Trophoblast cell (in vitro differentiated cells and primary cell): Measurements from ENCODE around the gene TFPI.

ENCODE experiments used
- DNase-seq, 2 donors: peaks; one replicate each; pipeline ENCODE4 v3.0.0-alpha.2; 2016
- H2AFZ ChIP-seq: 2 replicates; pipeline ENCODE4 v1.6.1; 2013; ENCODE audit warnings: low read length, moderate library complexity, mild to moderate bottlenecking; ENCODE audit not compliant: insufficient read depth, poor library complexity
- H2AK5ac ChIP-seq: 2 replicates; pipeline ENCODE4 v1.6.1; 2013; ENCODE audit warnings: mild to moderate bottlenecking, low read length
- H2BK120ac ChIP-seq: 2 replicates; pipeline ENCODE4 v1.6.1; 2013; ENCODE audit warnings: low read length, mild to moderate bottlenecking, moderate library complexity; ENCODE audit not compliant: insufficient read depth, poor library complexity
- H2BK12ac ChIP-seq: 2 replicates; pipeline ENCODE4 v1.6.1; 2013; ENCODE audit warnings: mild to moderate bottlenecking, low read length, moderate library complexity
- H2BK5ac ChIP-seq: 2 replicates; pipeline ENCODE4 v1.6.1; 2013; ENCODE audit warnings: low read length, low read depth, moderate library complexity, mild to moderate bottlenecking; ENCODE audit not compliant: poor library complexity
- H3K14ac ChIP-seq: 2 replicates; pipeline ENCODE4 v1.6.1; 2013; ENCODE audit warnings: mild to moderate bottlenecking, low read length
- H3K18ac ChIP-seq: 2 replicates; pipeline ENCODE4 v1.6.1; 2013; ENCODE audit warnings: mild to moderate bottlenecking, low read length
- H3K23ac ChIP-seq: 2 replicates; pipeline ENCODE4 v1.6.1; 2013; ENCODE audit warnings: low read length
- H3K27ac ChIP-seq: 2 replicates; pipeline ENCODE4 v1.5.1; 2013; ENCODE audit warnings: low read depth, mild to moderate bottlenecking, inconsistent platforms, low read length, moderate library complexity
- H3K27me3 ChIP-seq: 2 replicates; pipeline ENCODE4 v1.6.1; 2013; ENCODE audit warnings: inconsistent platforms, mild to moderate bottlenecking, low read length, moderate library complexity; ENCODE audit not compliant: insufficient read depth
- H3K36me3 ChIP-seq, 2 experiments: 1 replicate in 1 of 2; 2 replicates in 1 of 2; pipeline ENCODE4 v1.6.1; 2013; ENCODE audit warnings: low read length in 2 of 2, mild to moderate bottlenecking in 2 of 2, moderate library complexity in 1 of 2; ENCODE audit not compliant: insufficient read depth in 2 of 2, control insufficient read depth in 1 of 2
- H3K4ac ChIP-seq: 2 replicates; pipeline ENCODE4 v1.6.1; 2013; ENCODE audit warnings: low read depth, mild to moderate bottlenecking, low read length, moderate library complexity
- H3K4me1 ChIP-seq, 2 experiments: 1 replicate in 1 of 2; 2 replicates in 1 of 2; pipeline ENCODE4 v1.6.1; 2013; ENCODE audit warnings: low read length in 2 of 2, mild to moderate bottlenecking in 2 of 2, moderate library complexity in 1 of 2; ENCODE audit not compliant: insufficient read depth in 2 of 2, control insufficient read depth in 1 of 2
- H3K4me2 ChIP-seq: 2 replicates; pipeline ENCODE4 v1.6.1; 2013; ENCODE audit warnings: inconsistent platforms, mild to moderate bottlenecking, low read length, moderate library complexity
- H3K4me3 ChIP-seq: 2 replicates; pipeline ENCODE4 v1.5.1; 2013; ENCODE audit warnings: mild to moderate bottlenecking, low read depth, low read length, inconsistent platforms
- H3K79me1 ChIP-seq: one replicate; pipeline ENCODE4 v1.6.1; 2013; ENCODE audit warnings: low read length
- H3K79me2 ChIP-seq: 2 replicates; pipeline ENCODE4 v1.6.1; 2013; ENCODE audit warnings: low read length, mild to moderate bottlenecking; ENCODE audit not compliant: control insufficient read depth, insufficient read depth, poor library complexity
- H3K9ac ChIP-seq: 2 replicates; pipeline ENCODE4 v1.6.1; 2013; ENCODE audit warnings: mild to moderate bottlenecking, low read length
- H3K9me3 ChIP-seq: 2 replicates; pipeline ENCODE4 v1.6.1; 2013; ENCODE audit warnings: low read depth, mild to moderate bottlenecking, control low read depth, inconsistent platforms, low read length; ENCODE audit not compliant: insufficient read depth
- H4K12ac ChIP-seq: 2 replicates; pipeline ENCODE4 v1.6.1; 2013; ENCODE audit warnings: low read depth, mild to moderate bottlenecking, low read length, moderate library complexity
- H4K8ac ChIP-seq: 2 replicates; pipeline ENCODE4 v1.6.1; 2013; ENCODE audit warnings: low read depth, mild to moderate bottlenecking, low read length, moderate library complexity
- H4K91ac ChIP-seq: one replicate; pipeline ENCODE4 v1.6.1; 2013; ENCODE audit warnings: low read depth, mild to moderate bottlenecking, low read length, moderate library complexity
- WGBS: extraction: QIAGEN DNeasy Blood & Tissue Kit; methylation state at CpG from one replicate; pipeline ENCODE4 v1.1.7; 2013; ENCODE audit warnings: missing lambda C conversion rate; ENCODE audit not compliant: insufficient read length, insufficient coverage; ENCODE audit errors: extremely low coverage; 5-methylcytosine and 5-hydroxymethylcytosine counted together

TFPI gene

DNA sequence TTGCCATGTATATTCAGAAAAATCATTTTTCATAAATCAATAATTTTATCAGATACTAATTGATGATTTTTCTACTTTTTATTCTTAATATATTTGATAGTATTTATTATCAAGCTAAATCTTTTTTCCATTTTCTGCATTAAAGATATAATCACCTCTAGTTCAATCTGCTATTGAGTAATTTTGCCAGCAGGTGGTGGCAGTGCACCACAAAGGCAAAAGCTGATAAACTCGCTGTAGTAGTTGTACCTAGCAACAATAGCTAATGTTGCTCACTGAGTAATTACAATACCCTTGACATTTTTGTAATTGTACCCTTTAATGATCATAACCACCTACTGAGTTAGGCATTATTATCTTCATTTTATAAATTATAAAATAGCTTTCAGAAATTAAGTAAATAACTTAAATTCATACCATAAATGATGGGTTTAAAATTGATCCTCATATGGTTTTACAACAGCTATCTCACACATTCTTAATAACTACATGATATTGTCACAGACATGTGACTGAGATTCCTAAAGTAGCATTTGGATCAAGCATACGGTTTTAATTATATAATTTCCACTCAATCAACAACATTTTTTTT lies 54.2 kb downstream of the TFPI start:
- Histone ChIP-seq H3K9me3 (no peaks in the 10 kb centered on the region), H4K8ac (no peak overlapping the region), H4K91ac (no peak overlapping the region), H3K27me3 (no peaks in the 10 kb centered on the region), H2AK5ac (no peak overlapping the region), H2BK12ac (no peak overlapping the region), H4K12ac (no peak overlapping the region), H2BK120ac (no peak overlapping the region), H3K14ac (no peak overlapping the region), H3K4me2 (no peak overlapping the region), H3K27ac (no peak overlapping the region), H3K4me1 (no peaks in the 10 kb centered on the region), H3K4me3 (no peak overlapping the region), H3K36me3 (no peaks in the 10 kb centered on the region), H2AFZ (no peak overlapping the region), H2BK5ac (no peak overlapping the region), H3K23ac (no peak overlapping the region), H3K4ac (no peak overlapping the region), H3K18ac (no peak overlapping the region), H3K79me1 (no peaks in the 10 kb centered on the region), H3K79me2 (no peaks in the 10 kb centered on the region), H3K9ac (no peak overlapping the region)
- WGBS, result no CpG with 5 or more reads among the region's 2 CpGs
- DNase-seq, result peak; percentile 54 to 86

DNA sequence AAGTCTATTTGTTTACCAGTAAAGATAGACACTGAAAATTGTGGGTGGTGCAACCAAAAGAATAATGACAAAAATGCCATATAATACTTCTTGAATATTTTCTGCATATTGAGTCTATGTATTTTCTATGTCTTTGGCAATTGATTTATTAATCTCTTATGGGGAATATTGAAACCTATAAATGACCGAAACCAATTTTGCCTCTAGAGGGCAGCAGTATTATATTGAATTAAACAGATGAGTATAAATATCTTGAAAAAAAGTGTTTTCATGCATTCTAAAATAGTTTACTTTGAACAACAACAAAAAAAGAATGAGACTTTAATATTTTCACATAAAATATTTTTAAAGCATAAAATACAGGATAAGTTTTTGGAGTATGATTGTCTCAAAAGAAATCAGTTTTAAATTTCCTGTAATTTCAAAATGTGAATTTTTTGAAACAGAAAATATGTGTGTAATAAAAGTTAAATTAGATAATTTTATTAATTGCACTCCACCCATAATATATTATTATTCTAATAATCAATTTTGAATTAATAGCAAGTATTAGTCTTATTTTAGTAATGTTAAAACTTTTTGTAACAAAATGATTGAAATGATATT lies 56.3 kb downstream of the TFPI start:
- Histone ChIP-seq H3K79me1 (no peaks in the 10 kb centered on the region), H4K8ac (no peak overlapping the region), H2AK5ac (no peak overlapping the region), H2BK12ac (no peak overlapping the region), H3K36me3 (peaks cover 3 to 5% of the 10 kb centered on the region in 2 experiments), H3K14ac (no peak overlapping the region), H3K9me3 (peaks cover 2% of the 10 kb centered on the region), H2BK5ac (no peak overlapping the region), H3K18ac (no peak overlapping the region), H3K4ac (no peak overlapping the region), H4K91ac (no peak overlapping the region), H3K9ac (no peak overlapping the region), H3K27ac (no peak overlapping the region), H3K4me3 (no peak overlapping the region), H3K4me1 (no peaks in the 10 kb centered on the region), H2BK120ac (no peak overlapping the region), H3K23ac (no peak overlapping the region), H2AFZ (no peak overlapping the region), H3K27me3 (no peaks in the 10 kb centered on the region), H4K12ac (no peak overlapping the region), H3K4me2 (no peak overlapping the region), H3K79me2 (no peaks in the 10 kb centered on the region)
- DNase-seq, result peak in 1 of 2 donors; percentile 57
- WGBS, result no CpG with 5 or more reads among the region's 1 CpG

DNA sequence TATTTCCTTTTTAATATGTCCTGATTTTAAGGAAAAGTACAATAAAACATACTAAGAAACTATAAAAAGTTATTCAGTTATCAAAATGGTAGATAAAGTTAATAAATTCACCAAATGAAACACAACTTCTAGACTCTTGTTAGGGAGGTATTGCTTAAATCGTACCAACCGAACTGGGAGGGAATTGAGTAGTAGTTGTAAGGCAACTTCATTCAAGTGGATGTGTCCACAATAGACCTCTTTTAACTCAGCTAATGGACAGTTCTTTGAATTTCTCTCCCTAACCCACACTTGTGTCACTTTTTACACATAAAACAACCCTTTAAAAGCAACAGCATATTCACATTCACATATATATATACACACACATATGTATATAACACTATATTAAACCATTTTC lies 57.1 kb downstream of the TFPI start:
- no peaks in the 10 kb centered on the region for H3K79me1 ChIP-seq
- H4K12ac ChIP-seq, result no peak overlapping the region
- no peak overlapping the region for H3K4ac ChIP-seq
- H2BK5ac ChIP-seq, result no peak overlapping the region
- no peak overlapping the region for H2AFZ ChIP-seq
- H3K36me3 ChIP-seq, result peaks cover 5% of the 10 kb centered on the region in 2 experiments
- H3K27ac ChIP-seq, result no peak overlapping the region
- DNase-seq, result no peak
- no peaks in the 10 kb centered on the region for H3K4me1 ChIP-seq
- peaks cover 2% of the 10 kb centered on the region for H3K9me3 ChIP-seq
- no peaks in the 10 kb centered on the region for H3K27me3 ChIP-seq
- no peak overlapping the region for H3K23ac ChIP-seq
- H3K14ac ChIP-seq, result no peak overlapping the region
- no peak overlapping the region for H3K9ac ChIP-seq
- H3K4me3 ChIP-seq, result no peak overlapping the region
- no peak overlapping the region for H2AK5ac ChIP-seq
- no CpG with 5 or more reads among the region's 2 CpGs for WGBS
- no peak overlapping the region for H4K91ac ChIP-seq
- H3K18ac ChIP-seq, result no peak overlapping the region
- no peak overlapping the region for H4K8ac ChIP-seq
- H3K79me2 ChIP-seq, result no peaks in the 10 kb centered on the region
- H2BK120ac ChIP-seq, result no peak overlapping the region
- H3K4me2 ChIP-seq, result no peak overlapping the region
- no peak overlapping the region for H2BK12ac ChIP-seq

DNA sequence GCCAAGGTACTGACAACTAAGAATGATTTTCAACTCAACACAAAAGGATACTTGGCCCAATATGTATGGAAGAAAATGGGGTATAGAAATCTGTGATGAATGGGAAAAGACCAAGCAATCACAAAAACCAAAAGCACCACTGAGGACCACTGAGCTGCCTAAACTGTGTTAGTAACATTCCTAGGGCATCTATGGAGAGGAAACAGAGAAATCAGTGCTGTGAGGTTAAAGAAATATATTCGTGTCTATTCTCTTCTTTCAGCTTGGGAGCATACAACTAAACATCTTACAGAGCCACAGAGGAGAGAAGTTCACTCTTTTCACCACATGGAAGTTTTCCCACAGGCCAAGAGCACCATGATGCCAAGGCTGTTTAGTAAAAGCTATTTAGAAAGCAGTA lies 58.9 kb downstream of the TFPI start:
- Histone ChIP-seq H2AFZ (no peak overlapping the region), H4K8ac (no peak overlapping the region), H2BK120ac (no peak overlapping the region), H3K79me1 (no peaks in the 10 kb centered on the region), H4K91ac (no peak overlapping the region), H3K18ac (no peak overlapping the region), H3K4me3 (no peak overlapping the region), H3K23ac (no peak overlapping the region), H3K79me2 (no peaks in the 10 kb centered on the region), H3K27ac (no peak overlapping the region), H3K27me3 (no peaks in the 10 kb centered on the region), H3K4me2 (no peak overlapping the region), H2BK5ac (no peak overlapping the region), H3K4me1 (no peaks in the 10 kb centered on the region), H3K14ac (no peak overlapping the region), H2AK5ac (no peak overlapping the region), H3K9me3 (peaks cover 2% of the 10 kb centered on the region), H2BK12ac (no peak overlapping the region), H3K4ac (no peak overlapping the region), H4K12ac (no peak overlapping the region), H3K36me3 (peaks cover 5% of the 10 kb centered on the region in 2 experiments), H3K9ac (no peak overlapping the region)
- no CpG with 5 or more reads among the region's 1 CpG for WGBS
- no peak for DNase-seq
